CD4-positive, alpha-beta T cell treated with Interferon gamma for 1 hour (primary cell): ENCODE results near the gene KAZALD1.
A peak's percentile ranks its signal among the peaks of the same experiment; 100 is the strongest.

ENCODE experiments used
- DNase-seq: peaks from one replicate; pipeline ENCODE4 v3.0.0-alpha.2; 2020

Gene KAZALD1

DNA sequence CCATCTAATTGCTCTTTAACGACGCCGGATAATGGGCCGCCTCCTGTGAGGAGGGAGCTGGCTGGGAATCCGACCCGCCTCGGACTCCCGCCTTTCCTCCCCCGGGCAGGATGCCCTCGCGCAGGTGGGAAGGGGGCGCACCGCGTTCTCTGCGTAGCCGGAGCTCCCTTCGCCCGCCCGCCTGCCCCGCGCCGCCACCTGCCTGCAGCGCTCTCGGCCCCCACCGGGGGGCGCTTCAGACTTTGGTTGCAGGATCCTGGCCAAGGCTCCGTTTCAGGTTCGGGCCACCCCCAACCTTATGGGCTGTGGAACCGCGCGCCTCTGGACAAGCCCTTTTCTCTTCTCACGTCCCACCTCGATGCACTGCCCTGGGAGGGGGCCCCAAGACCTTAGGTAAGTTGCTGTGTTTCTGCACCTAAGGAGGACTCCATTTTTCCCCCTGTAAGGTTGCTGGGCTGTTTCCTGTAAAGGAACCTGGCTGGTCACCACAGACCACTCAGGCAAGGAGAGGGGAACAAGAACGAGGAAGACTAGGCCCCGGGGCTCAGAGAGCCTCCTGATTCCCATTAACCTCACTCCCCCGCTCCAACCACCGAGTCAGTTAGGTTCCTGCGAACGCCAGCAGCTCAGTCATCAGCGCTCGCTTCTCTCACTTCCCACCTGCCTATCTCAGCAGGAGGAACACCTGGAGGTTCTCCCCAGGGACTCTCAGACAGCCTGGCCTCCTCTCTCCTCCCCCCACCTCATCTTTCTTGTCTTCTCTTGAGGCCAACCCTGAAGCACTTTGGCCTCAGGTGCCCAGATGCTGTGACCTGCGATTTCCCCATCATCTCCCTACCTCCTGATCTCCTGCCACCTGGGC is 11.3 kb upstream of the KAZALD1 start:
- DNase-seq, result peak; percentile 66

DNA sequence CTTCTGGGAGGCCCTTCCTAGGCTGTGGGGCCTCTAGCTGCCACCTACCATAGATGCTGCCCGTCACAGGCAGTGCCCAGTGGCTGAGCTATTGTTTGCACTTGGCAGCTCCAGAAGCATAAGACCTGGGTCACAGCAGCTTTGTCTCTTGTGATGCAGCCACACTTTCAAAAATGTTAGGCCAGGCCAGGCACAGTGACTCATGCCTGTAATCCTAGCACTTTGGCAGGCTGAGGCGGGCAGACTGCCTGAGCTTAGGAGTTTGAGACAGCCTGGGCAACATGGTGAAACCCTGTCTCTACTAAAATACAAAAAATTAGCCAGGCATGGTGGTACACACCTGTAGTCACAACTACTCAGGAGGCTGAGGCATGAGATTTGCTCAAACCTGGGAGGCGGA is 9.5 kb upstream of the KAZALD1 start:
- DNase-seq, result no peak

DNA sequence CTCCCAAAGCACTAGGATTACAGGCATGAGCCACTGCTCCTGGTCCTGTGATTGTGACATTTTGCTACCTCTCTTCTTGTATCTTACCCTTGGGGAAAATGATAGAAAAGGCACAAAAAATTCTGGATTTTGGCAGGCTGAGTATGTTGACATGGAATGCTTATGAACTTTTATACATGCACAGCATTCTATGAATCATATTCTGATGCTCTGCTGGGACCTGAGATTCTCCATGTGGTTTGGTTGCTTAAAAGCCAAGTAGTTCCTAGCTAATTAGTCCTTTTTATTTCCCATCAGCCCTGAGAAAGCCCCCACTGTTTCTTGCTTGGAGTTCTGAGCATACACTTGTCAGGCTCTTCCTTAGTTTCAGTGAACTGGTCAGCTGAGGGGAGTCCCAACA is 8.3 kb upstream of the KAZALD1 start:
- no peak for DNase-seq

DNA sequence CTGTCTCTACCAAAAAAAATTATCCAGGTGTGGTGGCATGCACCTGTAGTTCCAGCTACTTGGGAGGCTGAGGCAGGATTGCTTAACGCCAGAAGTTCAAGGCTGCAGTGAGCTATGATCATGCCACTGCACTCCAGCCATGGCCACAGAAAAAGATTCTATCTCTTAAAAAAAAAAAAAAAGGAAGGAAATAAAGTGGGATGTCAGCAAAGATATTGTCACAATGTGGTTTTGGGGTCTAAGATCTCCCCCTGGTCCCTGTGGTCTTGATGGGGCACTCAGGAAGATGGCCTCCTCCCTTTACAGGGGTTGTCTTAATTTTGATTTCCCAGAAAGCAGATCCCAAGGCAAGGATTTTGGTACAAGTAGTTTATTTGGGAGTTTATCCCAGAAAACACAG is 7.4 kb upstream of the KAZALD1 start:
- no peak for DNase-seq

DNA sequence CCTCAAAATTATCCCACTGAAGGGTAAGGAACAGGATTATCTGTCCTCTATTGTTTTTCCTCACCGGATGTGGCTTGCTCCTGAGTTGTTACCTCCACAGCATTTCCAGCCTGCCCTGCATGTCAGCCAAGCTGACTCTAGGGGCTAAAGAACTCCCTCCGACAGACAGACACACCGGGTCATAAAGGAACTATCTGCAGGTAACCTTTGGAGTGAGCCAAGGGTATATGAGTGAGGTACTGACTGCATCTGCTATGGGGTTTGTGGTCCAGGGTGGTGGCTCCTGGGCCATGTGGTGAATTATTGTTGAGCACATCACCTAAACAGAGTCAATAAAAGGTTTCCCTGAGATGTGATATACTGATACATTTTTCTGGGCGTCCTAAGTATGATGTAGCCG is 6.9 kb upstream of the KAZALD1 start:
- DNase-seq, result no peak

DNA sequence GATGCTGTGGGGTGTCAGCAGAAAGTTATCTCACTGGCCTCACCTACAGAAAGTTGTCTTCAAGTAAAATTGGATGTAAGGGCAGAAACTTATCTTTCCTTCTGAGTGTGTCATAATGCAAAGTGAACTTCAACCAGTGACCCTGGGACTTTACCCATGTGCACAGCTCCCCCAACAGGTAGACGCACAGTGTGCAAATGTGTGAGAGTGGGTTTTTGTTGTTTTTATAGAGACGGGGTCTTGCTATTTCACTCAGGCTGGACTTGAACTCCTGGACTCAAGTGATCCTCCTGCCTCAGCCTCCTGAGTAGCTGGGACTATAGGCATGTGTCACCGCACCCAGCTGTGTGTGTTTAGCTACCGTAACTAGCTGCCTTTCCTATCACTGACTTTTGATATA is 6.4 kb upstream of the KAZALD1 start:
- DNase-seq, result no peak

DNA sequence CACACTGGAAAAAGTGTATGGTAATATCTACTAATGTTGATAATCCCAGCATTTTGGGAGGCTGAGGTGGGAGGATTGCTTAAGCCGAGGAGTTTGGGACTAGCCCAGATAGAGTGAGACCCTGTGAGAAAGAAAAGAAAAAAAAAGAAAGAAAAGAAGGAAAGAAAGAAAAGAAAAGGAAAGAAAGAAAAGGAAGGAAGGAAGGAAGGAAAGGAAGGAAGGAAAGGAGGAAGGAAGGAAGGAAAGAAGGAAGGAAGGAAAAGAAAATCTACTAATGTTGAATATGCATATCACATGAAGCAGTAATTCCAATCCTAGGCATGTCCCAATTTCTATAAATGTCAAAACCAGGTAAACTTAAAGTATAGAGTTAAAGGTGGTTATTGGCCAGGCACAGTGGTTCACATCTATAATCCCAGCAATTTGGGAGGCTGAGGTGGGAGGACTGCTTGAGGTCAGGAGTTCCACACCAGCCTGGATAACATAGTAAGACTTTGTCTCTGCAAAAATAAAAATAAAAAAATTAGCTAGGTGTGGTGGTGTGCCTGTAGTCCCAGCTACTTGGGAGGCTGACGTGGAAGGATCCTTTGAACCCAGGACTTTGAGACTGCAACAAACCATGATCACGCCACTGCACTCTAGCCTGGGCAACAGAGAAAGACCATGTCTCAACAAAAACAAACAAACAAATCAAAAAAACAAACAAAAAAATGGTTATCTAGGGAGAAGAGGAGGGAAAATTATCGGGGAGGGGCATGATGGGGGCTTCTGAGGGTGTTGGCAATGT is 5.2 kb upstream of the KAZALD1 start:
- no peak for DNase-seq

DNA sequence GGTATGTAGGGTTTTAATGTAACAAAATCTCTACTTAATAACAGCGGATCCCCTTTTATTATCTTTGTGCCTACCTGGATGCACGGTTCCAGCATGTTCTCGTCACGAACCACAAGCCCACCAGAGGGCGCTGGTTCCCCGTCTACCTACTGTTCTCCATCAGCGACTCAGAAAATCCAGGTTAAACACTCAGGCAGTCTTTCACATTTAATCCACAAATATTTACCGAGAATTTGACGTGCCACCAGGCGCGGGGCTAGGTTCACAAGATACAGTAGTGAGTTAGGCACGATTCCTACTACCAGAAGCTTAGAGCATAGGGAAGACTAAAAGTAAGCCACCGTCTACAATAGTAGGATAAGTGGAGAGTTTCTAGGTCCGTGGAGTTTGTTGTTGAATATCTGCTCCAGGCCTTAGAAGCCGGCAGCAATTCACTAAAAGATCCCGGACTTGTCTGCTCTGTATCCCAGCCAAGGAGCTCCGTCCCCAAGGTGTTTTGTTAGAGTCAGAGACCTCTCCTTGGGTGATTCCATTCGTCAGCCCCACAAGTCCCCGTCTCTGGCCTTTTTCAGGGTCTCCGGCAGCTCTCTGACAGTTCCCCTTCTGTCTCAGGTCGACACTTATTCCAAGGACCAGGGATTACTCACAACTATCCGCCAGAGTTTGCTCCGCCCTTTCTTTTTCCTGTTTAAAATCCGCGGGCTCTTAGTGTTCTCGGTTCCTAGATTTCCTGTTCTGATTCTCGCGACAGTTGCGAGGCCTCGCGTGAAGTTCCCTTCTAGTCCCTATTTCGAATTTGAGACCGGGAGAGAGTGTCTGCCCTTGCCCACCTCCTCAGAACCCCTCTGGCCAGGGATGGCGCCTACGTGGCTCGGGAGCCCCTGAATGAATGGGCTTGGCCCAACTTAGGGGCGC is 1.5 kb upstream of the KAZALD1 start:
- peak; percentile 88 for DNase-seq

DNA sequence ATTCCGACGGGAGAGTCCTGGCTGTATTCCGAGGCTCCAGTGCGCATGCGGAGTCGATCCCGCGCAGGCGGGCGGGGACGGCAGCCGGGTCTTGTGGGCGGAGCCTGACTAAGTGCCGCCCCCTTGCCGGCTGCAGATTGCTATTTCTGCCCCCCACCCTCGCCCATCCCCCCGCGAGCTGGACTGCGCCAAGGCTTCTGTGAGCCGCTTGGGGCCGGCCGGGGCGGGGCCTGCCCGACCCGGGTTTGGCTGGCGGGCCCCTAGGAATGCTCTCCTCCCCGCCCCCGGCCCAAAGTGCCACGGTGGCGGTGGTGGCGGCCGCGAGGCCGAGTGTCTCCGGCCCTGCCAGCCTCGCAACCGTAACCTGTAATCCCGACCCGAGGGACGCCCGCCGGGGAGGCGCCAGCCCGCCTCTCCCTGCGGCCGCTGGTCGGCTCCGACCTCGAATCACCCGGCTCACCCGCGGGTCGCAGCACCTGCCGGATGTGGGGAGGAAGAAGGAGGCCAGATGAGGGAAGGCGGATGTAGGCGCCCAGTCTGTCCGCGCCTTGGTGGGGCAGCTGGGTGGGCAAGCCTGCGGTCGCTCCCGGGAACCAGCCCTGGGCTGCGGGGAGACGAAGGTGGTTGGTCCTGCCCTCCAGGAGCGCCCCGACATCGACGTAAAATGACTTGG is 702 bp upstream of the KAZALD1 start:
- peak; percentile 87 for DNase-seq

DNA sequence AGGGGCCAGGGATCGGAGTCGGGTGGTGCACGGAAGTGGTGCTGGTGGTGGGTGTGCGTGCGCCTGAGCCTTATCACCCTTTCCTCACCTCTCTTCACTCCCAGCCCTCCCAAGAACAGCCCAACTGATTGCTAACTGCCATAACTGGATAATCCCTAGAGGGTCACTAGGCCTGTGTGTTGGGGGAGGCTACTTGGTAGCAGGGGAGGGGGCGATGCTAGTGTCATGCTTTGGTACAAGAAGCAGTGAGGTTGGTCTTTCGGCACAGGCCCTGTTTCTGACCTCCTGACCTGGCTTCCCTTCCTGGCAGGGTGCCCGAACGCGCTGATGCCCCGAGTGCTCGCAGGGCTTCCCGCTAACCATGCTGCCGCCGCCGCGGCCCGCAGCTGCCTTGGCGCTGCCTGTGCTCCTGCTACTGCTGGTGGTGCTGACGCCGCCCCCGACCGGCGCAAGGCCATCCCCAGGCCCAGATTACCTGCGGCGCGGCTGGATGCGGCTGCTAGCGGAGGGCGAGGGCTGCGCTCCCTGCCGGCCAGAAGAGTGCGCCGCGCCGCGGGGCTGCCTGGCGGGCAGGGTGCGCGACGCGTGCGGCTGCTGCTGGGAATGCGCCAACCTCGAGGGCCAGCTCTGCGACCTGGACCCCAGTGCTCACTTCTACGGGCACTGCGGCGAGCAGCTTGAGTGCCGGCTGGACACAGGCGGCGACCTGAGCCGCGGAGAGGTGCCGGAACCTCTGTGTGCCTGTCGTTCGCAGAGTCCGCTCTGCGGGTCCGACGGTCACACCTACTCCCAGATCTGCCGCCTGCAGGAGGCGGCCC is 652 bp downstream of the KAZALD1 start:
- peak; percentile 42 for DNase-seq

DNA sequence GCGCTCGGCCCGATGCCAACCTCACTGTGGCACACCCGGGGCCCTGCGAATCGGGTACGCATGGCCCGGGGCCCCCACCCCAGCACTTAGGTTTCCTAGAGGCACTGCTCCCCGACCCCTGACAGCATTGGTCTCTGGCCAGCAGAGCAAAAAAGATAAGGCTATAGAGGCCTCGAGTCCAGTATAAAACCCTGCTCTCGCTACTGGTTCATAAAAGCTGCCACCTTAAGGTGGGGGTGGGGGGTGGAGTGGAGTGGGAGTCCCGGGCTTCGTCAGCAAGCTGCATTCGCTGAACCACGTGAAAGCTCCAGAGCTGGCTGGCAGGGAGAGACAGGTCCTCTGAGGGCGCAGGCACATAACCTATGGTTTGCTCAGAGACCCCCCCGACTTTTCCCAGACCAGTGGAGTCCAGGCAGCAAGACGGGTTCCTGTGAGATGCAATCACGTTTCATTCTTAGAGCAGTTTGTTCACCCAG is 1.3 kb downstream of the KAZALD1 start:
- no peak for DNase-seq

DNA sequence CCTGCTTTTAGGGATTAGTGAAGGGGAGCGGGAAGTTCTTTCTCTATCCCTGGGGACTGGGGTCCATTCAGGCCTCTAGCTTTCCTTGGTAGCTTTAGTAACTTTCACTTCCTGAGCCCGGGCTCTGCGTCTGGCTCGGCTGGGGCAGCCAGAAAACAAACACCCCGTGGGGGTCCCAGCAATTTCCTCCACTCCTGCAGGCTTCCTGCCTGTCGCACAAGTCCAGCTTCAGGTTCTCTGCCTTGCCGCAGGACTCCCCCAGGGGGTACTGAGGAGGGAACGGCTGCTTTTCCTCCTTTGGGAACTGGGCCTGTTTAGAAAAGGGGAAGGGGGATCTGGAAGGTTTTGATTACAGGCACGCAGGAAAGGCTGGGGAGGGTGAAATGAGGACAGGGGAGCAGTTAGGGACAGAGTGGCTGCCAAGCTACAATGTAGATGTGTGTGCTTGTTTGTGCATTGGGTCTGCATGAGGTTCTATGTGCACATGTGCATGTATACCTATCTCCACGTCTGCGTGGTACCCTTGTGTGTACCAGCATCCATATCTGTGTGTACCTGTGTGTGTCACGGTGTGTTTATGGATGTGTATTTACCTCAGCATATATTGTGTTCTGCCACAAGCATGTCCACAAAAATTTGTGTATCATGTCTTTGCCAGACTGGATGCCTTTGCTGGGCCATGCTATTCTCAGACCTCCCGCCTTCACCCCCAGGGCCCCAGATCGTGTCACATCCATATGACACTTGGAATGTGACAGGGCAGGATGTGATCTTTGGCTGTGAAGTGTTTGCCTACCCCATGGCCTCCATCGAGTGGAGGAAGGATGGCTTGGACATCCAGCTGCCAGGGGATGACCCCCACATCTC is 2.0 kb downstream of the KAZALD1 start:
- DNase-seq, result no peak

DNA sequence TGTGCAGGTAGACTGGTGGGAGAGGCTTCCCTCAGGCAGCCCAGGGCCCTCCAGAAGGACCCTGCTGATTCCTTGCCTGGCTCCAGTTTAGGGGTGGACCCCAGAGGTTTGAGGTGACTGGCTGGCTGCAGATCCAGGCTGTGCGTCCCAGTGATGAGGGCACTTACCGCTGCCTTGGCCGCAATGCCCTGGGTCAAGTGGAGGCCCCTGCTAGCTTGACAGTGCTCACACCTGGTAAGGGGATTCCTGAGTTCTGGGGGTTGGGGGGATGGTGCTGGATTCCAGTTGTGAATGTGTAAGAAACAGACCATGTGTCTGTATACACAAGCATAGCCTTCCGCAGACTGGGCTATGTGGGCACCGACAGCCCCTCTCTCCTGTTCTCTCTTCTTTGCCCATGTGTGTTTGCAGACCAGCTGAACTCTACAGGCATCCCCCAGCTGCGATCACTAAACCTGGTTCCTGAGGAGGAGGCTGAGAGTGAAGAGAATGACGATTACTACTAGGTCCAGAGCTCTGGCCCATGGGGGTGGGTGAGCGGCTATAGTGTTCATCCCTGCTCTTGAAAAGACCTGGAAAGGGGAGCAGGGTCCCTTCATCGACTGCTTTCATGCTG is 2.7 kb downstream of the KAZALD1 start:
- DNase-seq, result no peak

DNA sequence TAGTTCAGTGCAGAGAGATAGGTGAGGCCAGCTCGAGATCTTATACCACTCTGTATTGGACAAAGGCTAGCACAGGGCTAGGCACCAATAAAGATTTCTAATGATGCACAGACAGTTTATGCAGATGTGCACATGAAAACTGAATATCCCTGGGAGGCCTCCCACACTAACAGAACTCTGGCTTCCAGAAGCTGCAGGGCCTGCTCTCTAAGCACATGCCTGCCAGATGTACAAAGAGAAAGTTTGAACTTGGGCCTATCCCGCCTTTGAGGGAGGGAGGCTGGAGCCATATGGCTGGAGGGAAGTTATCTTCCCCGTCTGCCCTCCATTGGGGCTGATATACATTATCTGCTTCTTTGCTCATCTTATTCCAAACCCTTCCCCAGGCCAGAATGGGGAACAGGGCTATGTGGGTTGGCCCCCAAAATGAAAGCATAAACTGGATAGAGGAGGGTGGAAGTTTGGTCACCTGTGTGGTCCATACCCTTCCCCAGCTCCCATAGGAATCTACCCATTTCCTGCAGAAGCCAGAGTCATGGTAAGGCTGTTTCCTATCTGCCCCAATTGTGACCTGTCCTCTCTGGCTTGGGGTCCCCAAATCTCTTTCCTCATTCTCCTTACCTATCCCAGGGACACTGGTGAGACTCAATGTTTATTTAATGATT is 3.8 kb downstream of the KAZALD1 start:
- DNase-seq, result no peak

DNA sequence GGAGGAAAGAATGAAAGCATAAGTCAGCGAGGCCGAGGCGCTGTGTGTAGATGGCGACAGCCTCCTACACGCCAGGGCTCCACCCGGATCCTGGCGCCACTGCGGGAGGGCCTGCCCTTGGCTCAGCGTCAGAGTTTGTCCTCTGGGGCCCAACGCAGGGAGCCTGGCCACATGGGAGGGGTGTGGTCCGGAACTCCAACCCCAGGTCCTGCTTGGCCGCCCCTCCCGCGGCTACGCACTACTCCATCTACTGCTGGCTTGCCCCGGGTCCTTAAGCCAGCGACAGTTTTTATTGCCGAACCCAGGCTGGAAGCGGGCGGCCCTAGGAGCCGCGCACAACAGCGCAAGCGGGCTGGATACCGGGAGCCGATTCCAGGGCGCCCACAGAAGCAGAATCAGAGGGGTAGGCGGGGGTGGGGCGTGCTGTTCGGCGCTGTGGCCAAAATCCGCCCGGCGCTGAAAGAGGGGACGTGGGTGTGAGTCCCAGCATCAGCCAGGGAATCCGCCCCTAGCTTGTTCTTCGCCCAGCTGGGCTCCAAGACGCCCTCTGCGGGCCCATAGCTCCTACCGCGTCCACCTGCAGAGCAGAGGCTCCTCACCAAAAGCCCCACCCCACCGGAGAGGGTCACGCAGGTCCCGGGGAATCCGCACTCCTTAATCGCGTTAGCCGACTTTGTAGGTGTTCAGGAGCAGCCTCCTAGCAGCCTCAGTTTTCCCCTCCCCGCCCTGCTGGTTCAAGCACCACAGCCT is 4.5 kb downstream of the KAZALD1 start:
- DNase-seq, result peak; percentile 52

DNA sequence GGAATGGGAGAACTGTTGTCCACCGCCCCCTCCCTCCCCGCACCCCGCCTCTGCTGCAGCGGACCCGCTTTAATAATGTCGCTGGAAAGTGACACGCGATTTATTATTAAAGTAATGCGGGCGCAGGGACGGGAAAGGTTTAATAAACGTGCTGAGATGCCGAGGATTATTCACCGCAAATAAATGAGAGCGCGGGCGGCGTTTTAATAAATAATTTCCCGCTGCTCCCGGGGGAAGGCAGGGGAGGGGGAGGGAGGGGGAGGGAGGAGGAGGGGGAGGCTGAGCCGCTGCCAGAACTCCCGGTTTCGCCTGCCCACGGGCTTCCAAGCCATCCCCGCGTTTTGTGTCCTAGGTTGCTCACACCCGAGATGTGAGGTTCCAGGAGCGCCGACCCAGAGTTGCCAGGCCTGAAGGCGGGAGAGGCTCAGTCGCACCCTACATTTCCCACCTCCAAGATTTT is 5.1 kb downstream of the KAZALD1 start:
- DNase-seq, result no peak

DNA sequence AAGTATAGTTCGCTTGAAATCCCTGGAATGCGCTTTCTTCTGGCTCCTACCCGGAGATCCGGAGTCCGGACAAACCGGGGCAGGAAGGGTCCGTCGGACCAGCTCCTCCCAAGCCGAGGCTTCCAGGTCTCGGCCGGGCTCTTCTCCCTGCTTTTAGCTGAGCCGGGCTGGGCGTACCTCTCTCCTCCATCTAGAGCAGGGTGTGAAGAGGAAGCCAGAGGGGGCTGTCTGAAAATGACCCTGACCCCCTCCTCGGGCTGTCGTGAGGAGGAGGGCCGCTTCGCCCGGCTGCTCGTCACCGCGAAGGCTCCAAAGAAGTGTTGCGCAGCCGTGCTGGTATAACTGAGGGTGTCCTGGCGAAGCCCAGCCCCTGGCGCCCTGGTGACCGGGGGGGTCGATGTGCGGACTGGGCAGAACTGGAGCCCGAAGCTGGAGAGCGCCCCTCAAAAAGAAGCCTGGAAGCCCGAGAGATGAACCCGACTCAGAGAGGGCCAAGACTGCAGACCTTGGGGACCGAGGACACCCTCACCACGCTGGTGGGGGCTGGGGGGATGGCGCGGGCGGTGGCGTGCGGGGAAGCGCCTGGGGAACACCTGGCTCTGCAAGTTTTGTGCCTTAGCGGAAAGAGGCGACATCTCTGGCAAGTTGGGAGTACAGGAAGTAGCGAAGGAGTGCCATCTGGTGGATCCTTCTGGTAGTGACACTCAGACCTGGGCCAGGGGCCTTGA is 5.7 kb downstream of the KAZALD1 start:
- DNase-seq, result peak; percentile 73

DNA sequence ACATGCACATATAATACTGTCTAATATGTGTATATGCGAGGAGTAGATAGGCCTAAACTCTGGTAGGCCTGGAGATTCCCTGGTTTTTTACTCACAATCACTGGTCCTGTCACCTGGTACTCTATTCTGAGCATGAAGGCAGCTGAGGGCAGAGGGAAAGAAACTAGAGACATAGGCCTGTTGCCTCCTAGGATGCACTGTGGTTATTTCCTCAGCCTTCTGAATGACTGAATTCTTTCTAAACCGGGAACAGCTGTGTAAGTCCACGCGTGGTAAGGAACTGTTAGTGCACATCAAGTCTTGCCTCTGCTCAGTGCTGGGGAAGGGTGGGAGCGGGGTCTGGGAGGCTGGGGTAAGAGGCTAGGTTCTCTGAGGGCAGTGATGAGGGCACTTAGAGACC is 7.7 kb downstream of the KAZALD1 start:
- DNase-seq, result no peak
